CD4-positive, alpha-beta T cell treated with Interleukin-15 for 1 hour (primary cell): ENCODE results near the gene WDR38.

ENCODE experiments used
- DNase-seq: peaks from one replicate; pipeline ENCODE4 v3.0.0-alpha.2; 2020

Gene WDR38

GRCh38 chr9:124852829-124853531 is at the start of gene WDR38:
Gene WDR38, plus strand, starts transcription at chr9:124853460. Its CDS starts 72 bp downstream, at chr9:124853532.
- DNase-seq, result peak; percentile 92

DNA sequence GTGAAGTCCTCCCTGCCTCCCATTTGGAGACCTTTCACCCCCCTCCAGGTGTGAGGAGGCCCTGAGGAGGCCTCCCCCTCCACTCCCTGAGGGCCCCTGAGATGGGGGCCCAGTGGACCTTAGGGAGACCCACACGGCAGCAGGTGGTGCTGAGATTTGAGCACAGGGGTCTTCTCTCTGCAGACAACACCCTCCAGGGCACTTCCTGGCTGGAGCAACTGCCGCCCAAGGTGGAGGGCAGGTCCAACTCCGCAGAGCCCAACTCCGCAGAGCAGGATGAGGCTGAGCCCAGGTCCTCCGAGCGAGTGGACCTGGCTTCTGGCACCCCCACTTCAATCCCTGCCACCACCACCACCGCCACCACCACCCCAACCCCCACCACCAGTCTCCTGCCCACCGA is 49.3 kb upstream of the WDR38 start:
- no peak for DNase-seq

DNA sequence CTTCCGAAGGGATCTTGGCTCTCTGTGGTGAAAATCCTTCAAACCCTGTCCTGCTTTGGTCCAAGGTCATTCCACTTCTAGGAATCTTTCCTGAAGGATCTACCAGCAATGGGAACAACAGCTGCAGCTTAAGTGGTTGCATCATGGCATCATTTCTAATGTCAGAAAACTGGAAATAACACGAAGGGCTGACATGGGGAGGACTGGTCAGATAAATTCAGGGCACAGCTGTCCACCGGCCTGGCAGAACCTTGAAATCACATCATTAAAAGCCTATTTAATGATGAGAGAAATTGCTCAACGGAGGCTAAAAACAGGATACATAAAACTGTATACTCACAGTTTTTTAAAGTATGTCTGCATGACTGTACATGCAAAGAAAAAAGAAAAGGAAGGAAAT is 48.1 kb upstream of the WDR38 start:
- DNase-seq, result no peak

DNA sequence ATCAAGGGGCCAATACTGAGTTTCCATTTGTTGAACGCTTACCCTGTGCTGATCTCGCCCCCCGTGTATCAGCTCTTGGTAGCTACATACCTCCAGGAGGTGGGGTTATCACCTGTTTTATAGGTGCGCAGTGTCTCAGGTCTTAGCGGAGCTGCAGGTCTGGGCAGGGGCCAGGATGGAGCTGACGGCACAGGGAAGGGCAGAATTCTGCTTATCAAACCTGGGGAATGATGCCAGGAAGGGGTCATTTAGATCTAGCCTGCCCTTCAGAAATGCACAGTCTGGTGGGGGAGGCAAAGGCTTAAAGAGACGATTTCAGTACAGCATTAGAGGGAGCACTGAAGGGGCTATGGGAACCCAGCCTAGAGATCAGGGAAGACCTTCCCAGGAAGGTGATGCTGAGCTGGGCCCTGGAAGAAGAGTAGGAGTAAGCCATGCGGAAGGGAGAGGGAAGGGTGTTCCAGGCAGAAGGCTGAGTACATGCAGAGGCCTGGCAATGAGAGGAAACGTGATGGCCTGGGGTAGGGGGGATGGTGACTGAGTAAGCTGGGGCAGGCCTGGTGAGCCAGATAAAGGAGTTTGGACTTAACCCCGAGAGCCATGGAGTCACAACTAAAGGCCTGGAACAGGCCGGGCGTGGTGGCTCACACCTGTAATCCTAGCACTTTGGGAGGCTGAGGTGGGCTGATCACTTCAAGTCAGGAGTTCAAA is 44.9 kb upstream of the WDR38 start:
- DNase-seq, result no peak

GRCh38 chr9:124809211-124809610 is 44.0 kb upstream of the WDR38 start:
- DNase-seq, result no peak

DNA sequence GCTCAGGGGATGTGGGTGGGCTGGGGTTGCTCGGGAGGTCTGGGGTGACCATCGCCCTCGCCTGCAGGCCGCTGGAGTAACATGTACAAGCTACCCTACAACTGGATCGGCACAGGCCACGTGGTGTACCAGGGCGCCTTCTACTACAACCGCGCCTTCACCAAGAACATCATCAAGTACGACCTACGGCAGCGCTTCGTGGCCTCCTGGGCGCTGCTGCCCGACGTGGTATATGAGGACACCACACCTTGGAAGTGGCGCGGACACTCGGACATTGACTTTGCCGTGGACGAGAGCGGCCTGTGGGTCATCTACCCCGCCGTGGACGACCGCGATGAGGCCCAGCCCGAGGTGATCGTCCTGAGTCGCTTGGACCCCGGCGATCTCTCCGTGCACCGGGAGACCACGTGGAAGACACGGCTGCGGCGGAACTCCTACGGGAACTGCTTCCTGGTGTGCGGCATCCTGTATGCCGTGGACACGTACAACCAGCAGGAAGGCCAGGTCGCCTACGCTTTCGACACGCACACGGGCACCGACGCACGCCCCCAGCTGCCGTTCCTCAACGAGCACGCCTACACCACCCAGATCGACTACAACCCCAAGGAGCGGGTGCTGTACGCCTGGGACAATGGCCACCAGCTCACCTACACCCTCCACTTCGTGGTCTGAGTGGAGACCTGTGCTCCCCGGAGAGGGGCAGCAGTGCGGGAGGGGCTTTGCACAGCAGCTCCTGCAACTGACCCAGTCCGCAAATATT is 43.3 kb upstream of the WDR38 start:
- no peak for DNase-seq

GRCh38 chr9:124810663-124811355 is 42.5 kb upstream of the WDR38 start:
- no peak for DNase-seq

DNA sequence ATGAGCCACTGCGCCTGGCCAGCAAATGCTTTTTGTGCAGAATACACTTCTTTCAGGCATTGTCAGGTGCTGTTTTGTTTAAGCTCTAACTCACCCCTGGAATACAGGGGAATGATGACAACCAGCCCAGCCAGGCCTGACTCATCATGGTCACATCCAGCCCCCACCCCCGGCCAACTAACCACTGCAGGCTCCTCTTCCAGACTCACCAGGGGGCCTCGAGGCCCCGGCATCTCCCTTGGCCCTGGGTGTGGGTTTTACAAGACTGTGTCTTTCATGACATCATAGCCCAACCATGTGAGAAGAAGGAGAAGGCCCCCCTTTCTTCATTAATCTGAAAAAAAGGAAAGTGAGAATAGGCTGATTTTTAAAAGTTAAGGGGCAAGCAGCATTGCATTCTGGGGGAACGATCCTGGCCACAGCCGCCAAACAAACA is 40.8 kb upstream of the WDR38 start:
- DNase-seq, result no peak

DNA sequence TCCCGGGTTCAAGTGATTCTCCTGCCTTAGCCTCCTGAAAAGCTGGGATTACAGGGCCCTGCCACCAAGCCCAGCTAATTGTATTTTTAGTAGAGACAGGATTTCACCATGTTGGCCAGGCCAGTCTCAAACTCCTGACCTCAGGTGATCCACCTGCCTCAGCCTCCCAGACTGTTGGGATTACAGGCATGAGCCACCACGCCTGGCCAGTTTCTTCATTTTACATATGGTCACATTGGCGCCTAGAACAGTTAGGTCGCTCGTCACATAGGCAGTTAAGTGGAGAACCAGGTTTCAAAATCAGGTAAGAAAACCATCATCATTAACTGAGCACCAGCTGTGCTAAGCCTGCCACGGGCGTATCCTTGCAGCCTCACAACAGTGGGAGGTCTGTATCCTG is 40.2 kb upstream of the WDR38 start:
- DNase-seq, result no peak

DNA sequence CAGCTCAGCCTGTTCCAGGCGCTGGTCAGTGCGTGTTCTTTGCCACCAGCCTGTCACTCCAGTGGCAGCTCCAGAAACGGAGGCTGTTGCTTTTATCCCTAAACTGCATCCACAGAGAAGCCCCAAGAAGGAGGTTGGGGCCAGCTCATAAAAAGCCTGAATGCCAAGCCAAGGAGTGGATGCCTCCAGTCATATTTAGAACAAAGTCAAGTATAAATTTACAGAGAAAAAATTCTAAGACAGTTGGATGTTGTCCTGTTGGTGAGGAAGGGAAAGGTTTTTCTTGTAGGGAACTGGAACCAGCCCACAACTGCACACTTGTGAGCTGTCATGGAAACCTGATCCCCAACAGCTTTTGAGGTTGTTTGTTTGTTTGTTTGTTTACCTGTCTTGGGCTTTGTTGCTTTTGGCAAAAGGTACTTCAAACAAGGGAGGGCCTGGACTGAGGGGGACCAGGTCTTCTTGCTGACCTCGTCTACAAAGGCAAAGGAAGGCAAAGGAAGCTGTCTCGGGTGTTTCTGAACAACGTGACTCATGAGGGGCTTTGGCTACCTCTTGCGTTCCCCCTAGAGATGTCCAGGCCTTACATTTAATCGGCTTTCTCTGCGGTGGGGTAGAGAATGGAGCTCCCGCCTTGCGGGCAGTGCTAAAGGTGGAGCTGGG is 39.6 kb upstream of the WDR38 start:
- no peak for DNase-seq

DNA sequence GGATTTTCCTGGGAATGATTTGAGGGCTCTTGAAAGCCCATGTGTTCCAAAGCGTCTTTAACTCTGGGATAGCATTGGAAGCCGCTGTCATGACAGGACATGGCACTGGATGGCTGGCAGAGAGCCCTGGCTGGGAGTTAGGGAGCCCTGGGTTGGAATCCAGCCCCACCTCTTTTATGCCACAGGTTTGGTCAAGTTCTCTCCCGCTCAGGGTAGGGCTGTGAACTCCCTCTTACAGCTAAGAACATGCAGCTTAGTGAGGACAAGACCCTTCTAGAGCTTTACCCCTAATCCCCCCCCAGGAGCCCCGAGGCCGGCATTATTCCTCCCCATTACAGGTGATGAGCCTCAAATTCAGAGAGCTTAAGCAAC is 39.1 kb upstream of the WDR38 start:
- no peak for DNase-seq

- DNase-seq, result no peak
Measured at GRCh38 chr9:124815601-124816000, 37.7 kb upstream of the WDR38 start.

- no peak for DNase-seq
Measured at GRCh38 chr9:124818431-124819281, 34.6 kb upstream of the WDR38 start.

DNA sequence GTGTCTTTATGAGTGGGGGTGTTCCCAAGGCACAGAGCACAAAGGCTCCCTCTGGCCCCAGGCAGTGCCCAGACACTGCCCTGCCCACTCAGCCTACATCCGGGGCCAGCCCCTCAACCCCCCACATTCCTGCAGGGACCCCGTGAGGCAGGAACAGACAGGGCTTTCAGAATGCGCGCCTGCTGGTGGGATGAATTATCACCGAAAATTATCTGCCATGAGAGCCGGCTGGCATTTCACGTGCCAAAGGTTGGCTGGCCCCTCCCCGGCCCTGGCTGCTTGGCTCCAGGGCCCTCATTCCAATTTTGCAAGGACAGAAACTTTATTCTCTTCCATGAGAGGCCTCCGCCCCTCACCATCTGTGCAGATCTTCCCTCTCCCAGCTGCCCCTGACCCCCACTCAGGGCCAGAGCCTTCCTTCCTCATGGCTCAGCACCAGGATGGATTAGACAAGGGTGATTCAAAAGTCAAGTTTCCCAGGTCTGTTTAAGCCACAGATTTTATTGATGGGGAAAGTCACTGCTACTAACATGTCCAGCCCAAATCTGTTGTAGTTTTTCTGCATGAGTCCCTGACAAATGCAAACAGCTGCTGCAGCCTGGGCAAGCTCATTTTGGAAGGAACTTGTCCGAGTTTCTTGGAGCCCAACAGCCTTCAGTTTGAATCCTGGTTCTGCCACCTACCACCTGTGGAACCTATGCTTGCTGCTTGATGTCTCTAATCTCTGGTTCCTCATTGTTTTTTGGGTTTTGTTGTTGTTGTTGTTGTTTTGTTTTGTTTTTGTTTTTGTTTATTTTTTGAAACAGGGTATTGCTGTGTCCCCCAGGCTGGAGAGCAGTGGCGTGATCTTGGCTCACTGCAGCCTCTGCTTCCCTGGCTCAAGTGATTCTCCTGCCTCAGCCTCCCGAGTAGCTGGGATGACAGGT is 32.3 kb upstream of the WDR38 start:
- DNase-seq, result no peak

GRCh38 chr9:124828489-124829333 is 24.5 kb upstream of the WDR38 start:
- DNase-seq, result no peak

DNA sequence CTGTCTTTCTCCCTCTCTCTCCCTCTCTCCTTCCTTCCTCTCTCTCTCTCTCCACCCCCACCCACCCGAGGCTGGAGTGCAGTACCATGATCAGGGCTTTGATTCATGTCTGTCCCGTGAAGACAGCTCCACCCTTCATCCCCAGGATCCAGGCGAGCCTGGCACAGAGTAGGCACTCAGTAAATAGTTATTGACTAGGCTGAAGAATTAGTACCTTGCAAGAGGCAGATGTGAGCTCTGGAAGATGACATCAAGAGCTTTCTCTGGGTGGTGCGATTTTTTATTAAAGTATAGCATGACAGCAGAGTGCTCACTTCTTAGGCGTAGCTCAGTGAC is 24.0 kb upstream of the WDR38 start:
- no peak for DNase-seq

GRCh38 chr9:124830593-124830992 is 22.7 kb upstream of the WDR38 start:
- no peak for DNase-seq

DNA sequence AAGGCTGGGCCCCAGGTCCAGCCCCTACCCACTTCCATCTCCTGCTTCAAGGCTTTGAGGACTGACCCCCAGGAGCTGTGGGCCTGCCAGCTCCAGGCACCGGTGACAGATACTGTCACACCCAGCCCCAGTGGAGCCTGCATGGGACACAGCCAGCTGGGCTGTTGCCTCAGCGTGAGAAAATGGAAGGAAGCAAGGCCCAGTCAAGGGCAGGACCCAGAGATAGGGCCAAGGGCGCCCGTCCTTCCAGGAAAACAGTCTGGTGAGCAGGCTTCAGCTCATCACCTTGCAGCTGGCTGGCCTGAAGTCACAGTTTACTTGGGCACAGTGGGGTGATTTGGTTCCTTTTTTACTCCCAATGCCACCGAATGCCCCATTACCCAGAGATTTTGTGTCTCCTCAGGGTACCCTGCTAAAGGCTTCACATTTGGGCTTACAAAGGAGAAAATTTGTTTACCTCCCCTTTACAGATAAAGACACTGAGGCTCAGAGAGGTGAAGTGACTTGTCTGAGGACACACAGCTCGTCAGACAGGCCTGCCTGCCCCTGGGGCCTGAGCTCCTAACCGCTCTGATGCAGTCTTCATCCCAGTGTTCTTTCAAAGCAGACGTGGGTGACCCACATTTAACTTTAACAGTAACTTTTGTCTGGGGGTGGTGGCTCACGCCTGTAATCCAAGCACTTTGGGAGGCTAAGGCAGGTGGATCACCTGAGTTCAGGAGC is 21.5 kb upstream of the WDR38 start:
- DNase-seq, result no peak

- no peak for DNase-seq
Measured at GRCh38 chr9:124834591-124834990, 18.7 kb upstream of the WDR38 start.
